HEK293 (cell line): ENCODE results near the gene SYNC.
"Not testable (repeated sequence)": the region's sequence is repeated elsewhere in the genome, so short reads cannot be mapped to it uniquely, and the experiment has no call there.

Experiments
- CTCF ChIA-PET: fragments of 350-600 bp; formaldehyde crosslinking; extraction: SDS; loops from one replicate; lab custom pipeline; 2021; ENCODE audit warnings: antibody characterized with exemption; lab: Yijun Ruan, JAX
- POLR2A ChIA-PET: fragments of 300-600 bp; formaldehyde crosslinking; extraction: SDS; loops from one replicate; lab custom pipeline; 2020; ENCODE audit warnings: antibody characterized with exemption, inconsistent platforms; lab: Yijun Ruan, JAX
- H3K27ac ChIP-seq: fragments of 200-500 bp; sonication (Bioruptor generic); 2 replicates; pipeline ENCODE4 v1.5.1; 2014; ENCODE audit warnings: low read depth, low read length, control low read depth, inconsistent platforms; ENCODE audit errors: extremely low read depth
- H3K36me3 ChIP-seq, 2 experiments: fragments of 200-500 bp in 1 of 2; sonication (Bioruptor generic) in 1 of 2; 1 replicate in 1 of 2; 2 replicates in 1 of 2; pipeline ENCODE4 v1.5.1; 2014 to 2017; ENCODE audit warnings: inconsistent platforms in 2 of 2, low read length in 2 of 2; ENCODE audit not compliant: control insufficient read depth in 2 of 2, insufficient read depth in 1 of 2
- H3K4me1 ChIP-seq: fragments of 200-500 bp; sonication (Bioruptor generic); 2 replicates; pipeline ENCODE4 v1.5.1; 2014; ENCODE audit warnings: mild to moderate bottlenecking, low read length, inconsistent platforms; ENCODE audit not compliant: control insufficient read depth, insufficient read depth
- H3K4me3 ChIP-seq: 2 replicates; pipeline ENCODE4 v1.5.1; 2011; ENCODE audit warnings: low read depth, mild to moderate bottlenecking, control low read depth, low read length, moderate library complexity
- H3K9me3 ChIP-seq: fragments of 200-500 bp; sonication (Bioruptor generic); 2 replicates; pipeline ENCODE4 v1.5.1; 2014; ENCODE audit warnings: low read depth, low read length, inconsistent platforms; ENCODE audit not compliant: control insufficient read depth, insufficient read depth
- AEBP2 ChIP-seq: fragments of 450-650 bp; formaldehyde crosslinking; IDR thresholded peaks from 2 replicates; pipeline ENCODE4 v1.5.1; 2016; ENCODE audit warnings: missing biosample characterization, missing genetic modification characterization, borderline replicate concordance
- GFI1B ChIP-seq: fragments of 450-650 bp; formaldehyde crosslinking; IDR thresholded peaks from 2 replicates; pipeline ENCODE4 v1.5.1; 2016; ENCODE audit warnings: missing biosample characterization, missing genetic modification characterization
- KLF8 ChIP-seq: fragments of 450-650 bp; formaldehyde crosslinking; IDR thresholded peaks from 2 replicates; pipeline ENCODE4 v1.5.1; 2016; ENCODE audit warnings: missing biosample characterization, missing genetic modification characterization
- OSR2 ChIP-seq: fragments of 450-650 bp; formaldehyde crosslinking; IDR thresholded peaks from 2 replicates; pipeline ENCODE4 v1.5.1; 2016; ENCODE audit warnings: missing biosample characterization, missing genetic modification characterization
- REPIN1 ChIP-seq: fragments of 450-650 bp; formaldehyde crosslinking; IDR thresholded peaks from 2 replicates; pipeline ENCODE4 v1.5.1; 2017; ENCODE audit warnings: missing biosample characterization, missing genetic modification characterization, low read depth
- TRIM28 ChIP-seq: IDR thresholded peaks from 2 replicates; pipeline ENCODE4 v1.6.1; 2011; ENCODE audit warnings: low read length, control low read depth, borderline replicate concordance
- WT1 ChIP-seq: fragments of 450-650 bp; formaldehyde crosslinking; IDR thresholded peaks from 2 replicates; pipeline ENCODE4 v1.5.1; 2016; ENCODE audit warnings: missing biosample characterization, missing genetic modification characterization
- YY1 ChIP-seq: fragments of 450-650 bp; formaldehyde crosslinking; IDR thresholded peaks from 2 replicates; pipeline ENCODE4 v1.5.1; 2018; ENCODE audit warnings: missing biosample characterization, missing genetic modification characterization
- ZNF114 ChIP-seq: fragments of 450-650 bp; formaldehyde crosslinking; IDR thresholded peaks from 2 replicates; pipeline ENCODE4 v1.5.0; 2017; ENCODE audit warnings: missing biosample characterization, missing genetic modification characterization
- ZNF239 ChIP-seq: fragments of 450-650 bp; formaldehyde crosslinking; IDR thresholded peaks from 2 replicates; pipeline ENCODE4 v1.5.1; 2016; ENCODE audit warnings: missing biosample characterization, missing genetic modification characterization
- ZNF274 ChIP-seq, 2 experiments: fragments of 200-500 bp in 1 of 2; fragments of 450-650 bp in 1 of 2; sonication (Bioruptor generic) in 1 of 2; formaldehyde crosslinking in 1 of 2; IDR thresholded peaks; 2 replicates each; pipeline versions ENCODE4 v1.5.1 to v1.6.1; 2014 to 2016; ENCODE audit warnings: borderline replicate concordance in 1 of 2, inconsistent platforms in 1 of 2, low read length in 1 of 2, missing biosample characterization in 1 of 2, missing genetic modification characterization in 1 of 2
- ZNF311 ChIP-seq: fragments of 450-650 bp; formaldehyde crosslinking; IDR thresholded peaks from 2 replicates; pipeline ENCODE4 v1.5.1; 2017; ENCODE audit warnings: missing biosample characterization, missing genetic modification characterization, borderline replicate concordance
- ZNF560 ChIP-seq: fragments of 450-650 bp; formaldehyde crosslinking; IDR thresholded peaks from 2 replicates; pipeline ENCODE4 v1.5.1; 2017; ENCODE audit warnings: missing biosample characterization, missing genetic modification characterization, borderline replicate concordance
- ZNF621 ChIP-seq: fragments of 450-650 bp; formaldehyde crosslinking; IDR thresholded peaks from 2 replicates; pipeline ENCODE4 v1.5.1; 2017; ENCODE audit warnings: missing biosample characterization, missing genetic modification characterization
- ZNF76 ChIP-seq: fragments of 450-650 bp; formaldehyde crosslinking; IDR thresholded peaks from 2 replicates; pipeline ENCODE4; 2016; ENCODE audit warnings: low read depth, missing biosample characterization, missing genetic modification characterization, borderline replicate concordance
- TF ChIP-seq, protein P1 (sequence below): fragments of 450-650 bp; formaldehyde crosslinking; IDR thresholded peaks from 2 replicates; pipeline ENCODE4 v1.5.1; 2016; ENCODE audit warnings: missing biosample characterization, missing genetic modification characterization
- TF ChIP-seq, protein P2 (sequence below): fragments of 450-650 bp; formaldehyde crosslinking; IDR thresholded peaks from 2 replicates; pipeline ENCODE4 v1.5.1; 2016; ENCODE audit warnings: missing biosample characterization, missing genetic modification characterization

SYNC gene

DNA sequence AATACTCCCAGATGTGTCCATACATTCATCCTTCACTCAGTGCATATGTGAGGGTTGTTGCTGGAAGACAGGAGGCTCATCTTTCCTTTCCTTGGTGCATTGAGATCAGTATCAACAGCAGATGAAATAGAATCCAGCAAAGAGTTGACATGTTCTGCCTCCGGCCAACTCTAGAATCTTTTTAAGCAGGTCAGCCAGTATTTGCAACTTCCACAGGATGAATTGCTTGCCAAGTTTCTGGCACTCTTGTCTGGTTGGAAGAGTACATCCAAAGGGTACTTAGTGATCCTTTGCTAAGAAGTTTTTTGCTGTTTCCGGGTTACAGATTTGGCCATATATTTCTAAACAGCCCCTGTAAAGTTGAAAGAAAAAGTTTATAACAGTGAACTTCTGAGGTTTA is 21.1 kb downstream of the SYNC start (continued):
- TF ChIP-seq ZNF76 = no peak
- no peak for TF ChIP-seq ZNF114 (tag by site-specific recombination)

GRCh38 chr1:32680642-32681041 is 21.9 kb downstream of the SYNC start:
- ChIA-PET POLR2A (no interaction called here), CTCF (no interaction called here)
- TF ChIP-seq REPIN1 (tag by site-specific recombination) (no peak), AEBP2 (no peak), ZNF311 (tag by site-specific recombination) (no peak), ZNF274 (IDR thresholded peaks at IDR 0.05; ENCODE audit: low read length) (no peak), ZNF274 (tag by site-specific recombination; IDR thresholded peaks at IDR 0.05; ENCODE audit: borderline replicate concordance) (no peak), KLF8 (tag by site-specific recombination) (no peak), GFI1B (tag by site-specific recombination) (no peak), OSR2 (tag by site-specific recombination) (no peak), ZNF239 (no peak), YY1 (no peak), TRIM28 (no peak), ZNF560 (tag by site-specific recombination) (no peak), WT1 (tag by site-specific recombination) (no peak), ZNF621 (tag by site-specific recombination) (no peak)
- TF ChIP-seq, protein P1, sequence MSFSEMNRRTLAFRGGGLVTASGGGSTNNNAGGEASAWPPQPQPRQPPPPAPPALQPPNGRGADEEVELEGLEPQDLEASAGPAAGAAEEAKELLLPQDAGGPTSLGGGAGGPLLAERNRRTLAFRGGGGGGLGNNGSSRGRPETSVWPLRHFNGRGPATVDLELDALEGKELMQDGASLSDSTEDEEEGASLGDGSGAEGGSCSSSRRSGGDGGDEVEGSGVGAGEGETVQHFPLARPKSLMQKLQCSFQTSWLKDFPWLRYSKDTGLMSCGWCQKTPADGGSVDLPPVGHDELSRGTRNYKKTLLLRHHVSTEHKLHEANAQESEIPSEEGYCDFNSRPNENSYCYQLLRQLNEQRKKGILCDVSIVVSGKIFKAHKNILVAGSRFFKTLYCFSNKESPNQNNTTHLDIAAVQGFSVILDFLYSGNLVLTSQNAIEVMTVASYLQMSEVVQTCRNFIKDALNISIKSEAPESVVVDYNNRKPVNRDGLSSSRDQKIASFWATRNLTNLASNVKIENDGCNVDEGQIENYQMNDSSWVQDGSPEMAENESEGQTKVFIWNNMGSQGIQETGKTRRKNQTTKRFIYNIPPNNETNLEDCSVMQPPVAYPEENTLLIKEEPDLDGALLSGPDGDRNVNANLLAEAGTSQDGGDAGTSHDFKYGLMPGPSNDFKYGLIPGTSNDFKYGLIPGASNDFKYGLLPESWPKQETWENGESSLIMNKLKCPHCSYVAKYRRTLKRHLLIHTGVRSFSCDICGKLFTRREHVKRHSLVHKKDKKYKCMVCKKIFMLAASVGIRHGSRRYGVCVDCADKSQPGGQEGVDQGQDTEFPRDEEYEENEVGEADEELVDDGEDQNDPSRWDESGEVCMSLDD (tag by site-specific recombination) = no peak
- TF ChIP-seq, protein P2, sequence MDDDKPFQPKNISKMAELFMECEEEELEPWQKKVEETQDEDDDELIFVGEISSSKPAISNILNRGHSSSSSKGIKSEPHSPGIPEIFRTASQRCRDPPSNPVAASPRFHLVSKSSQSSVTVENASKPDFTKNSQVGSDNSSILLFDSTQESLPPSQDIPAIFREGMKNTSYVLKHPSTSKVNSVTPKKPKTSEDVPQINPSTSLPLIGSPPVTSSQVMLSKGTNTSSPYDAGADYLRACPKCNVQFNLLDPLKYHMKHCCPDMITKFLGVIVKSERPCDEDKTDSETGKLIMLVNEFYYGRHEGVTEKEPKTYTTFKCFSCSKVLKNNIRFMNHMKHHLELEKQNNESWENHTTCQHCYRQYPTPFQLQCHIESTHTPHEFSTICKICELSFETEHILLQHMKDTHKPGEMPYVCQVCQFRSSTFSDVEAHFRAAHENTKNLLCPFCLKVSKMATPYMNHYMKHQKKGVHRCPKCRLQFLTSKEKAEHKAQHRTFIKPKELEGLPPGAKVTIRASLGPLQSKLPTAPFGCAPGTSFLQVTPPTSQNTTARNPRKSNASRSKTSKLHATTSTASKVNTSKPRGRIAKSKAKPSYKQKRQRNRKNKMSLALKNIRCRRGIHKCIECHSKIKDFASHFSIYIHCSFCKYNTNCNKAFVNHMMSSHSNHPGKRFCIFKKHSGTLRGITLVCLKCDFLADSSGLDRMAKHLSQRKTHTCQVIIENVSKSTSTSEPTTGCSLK (tag by site-specific recombination) = no peak
- H3K9me3 ChIP-seq = no peaks in the 10 kb centered on the region
- H3K4me3 ChIP-seq = no peak overlapping the region
- peaks cover 57 to 97% of the 10 kb centered on the region in 2 experiments for H3K36me3 ChIP-seq
- H3K27ac ChIP-seq = no peak overlapping the region
- no peaks in the 10 kb centered on the region for H3K4me1 ChIP-seq

GRCh38 chr1:32679993-32680392 is 22.6 kb downstream of the SYNC start:
- CTCF ChIA-PET, H3K27ac ChIP-seq, H3K4me3 ChIP-seq, H3K9me3 ChIP-seq, H3K4me1 ChIP-seq: not testable (repeated sequence)
- peaks cover 63 to 97% of the 10 kb centered on the region in 2 experiments for H3K36me3 ChIP-seq
- POLR2A ChIA-PET = interaction anchor here (0.7 kb wide), 1 partner anchor 16 kb away, joined by 3 read pairs; no protein-coding TSS in a partner anchor
